HG02970 (cell line): ENCODE measurements around the gene DHX35.
"Not testable (repeated sequence)": the region's sequence is repeated elsewhere in the genome, so short reads cannot be mapped to it uniquely, and the experiment has no call there.

Experiments
- ATAC-seq: cut with Tn5 transposase; IDR thresholded peaks from one replicate; pipeline ENCODE4 v1.9.1; 2021; ENCODE audit warnings: mild to moderate bottlenecking, moderate library complexity, moderate number of reproducible peaks; ENCODE audit not compliant: unreplicated experiment, low FRiP score

Gene DHX35

GRCh38 chr20:38940644-38941043 lies 21.5 kb upstream of the DHX35 start:
- no peak for ATAC-seq

GRCh38 chr20:38941726-38942389 lies 20.3 kb upstream of the DHX35 start:
- no peak for ATAC-seq

GRCh38 chr20:38945012-38945411 lies 17.1 kb upstream of the DHX35 start:
- ATAC-seq = no peak

GRCh38 chr20:38946836-38947235 lies 15.3 kb upstream of the DHX35 start:
- no peak for ATAC-seq

GRCh38 chr20:38947931-38948362 lies 14.2 kb upstream of the DHX35 start:
- ATAC-seq = no peak

- no peak for ATAC-seq
These were observed 11.9 kb upstream of the DHX35 start for GRCh38 chr20:38950254-38950653.

- no peak for ATAC-seq
These were observed 10.5 kb upstream of the DHX35 start for GRCh38 chr20:38951611-38952010.

GRCh38 chr20:38952153-38952552 lies 10.0 kb upstream of the DHX35 start:
- ATAC-seq = no peak

- no peak for ATAC-seq
These were observed 8.4 kb upstream of the DHX35 start for GRCh38 chr20:38953630-38954340.

- ATAC-seq = no peak
These were observed 4.8 kb upstream of the DHX35 start for GRCh38 chr20:38957235-38957876.

GRCh38 chr20:38957915-38958485 lies 4.1 kb upstream of the DHX35 start:
- no peak for ATAC-seq

- not testable (repeated sequence) for ATAC-seq
These were observed 1.9 kb upstream of the DHX35 start for GRCh38 chr20:38960187-38960687.

- ATAC-seq = no peak
These were observed 557 bp upstream of the DHX35 start for GRCh38 chr20:38961530-38962043.

- ATAC-seq = no peak
These were observed 821 bp downstream of the DHX35 start for GRCh38 chr20:38962928-38963401.

GRCh38 chr20:38963745-38964144 lies 1.6 kb downstream of the DHX35 start:
- ATAC-seq = no peak

- ATAC-seq = no peak
These were observed 3.1 kb downstream of the DHX35 start for GRCh38 chr20:38965264-38965663.

GRCh38 chr20:38968090-38968489 lies 5.9 kb downstream of the DHX35 start:
- ATAC-seq = no peak

- no peak for ATAC-seq
These were observed 7.6 kb downstream of the DHX35 start for GRCh38 chr20:38969708-38970107.

GRCh38 chr20:38970302-38970701 lies 8.2 kb downstream of the DHX35 start:
- ATAC-seq = no peak

GRCh38 chr20:38973107-38973506 lies 11.0 kb downstream of the DHX35 start:
- no peak for ATAC-seq

GRCh38 chr20:38973645-38974044 lies 11.5 kb downstream of the DHX35 start:
- ATAC-seq = no peak
